ENCODE data around the gene PSD4.

Gene PSD4

GRCh38 chr2:113157897-113158753, 15.6 kb upstream of the PSD4 start:
- H3K4me3 Mint-ChIP-seq, result peak overlapping the region; percentile 87
- no peaks in the 10 kb centered on the region for H3K36me3 Mint-ChIP-seq
- H3K27ac Mint-ChIP-seq, result peak overlapping the region; percentile 91
- H3K9me3 Mint-ChIP-seq (ENCODE audit: low read depth), result no peaks in the 10 kb centered on the region
- peaks cover 35% of the 10 kb centered on the region for H3K4me1 Mint-ChIP-seq (ENCODE audit: low read depth)
- H3K27me3 Mint-ChIP-seq, result no peaks in the 10 kb centered on the region

DNA sequence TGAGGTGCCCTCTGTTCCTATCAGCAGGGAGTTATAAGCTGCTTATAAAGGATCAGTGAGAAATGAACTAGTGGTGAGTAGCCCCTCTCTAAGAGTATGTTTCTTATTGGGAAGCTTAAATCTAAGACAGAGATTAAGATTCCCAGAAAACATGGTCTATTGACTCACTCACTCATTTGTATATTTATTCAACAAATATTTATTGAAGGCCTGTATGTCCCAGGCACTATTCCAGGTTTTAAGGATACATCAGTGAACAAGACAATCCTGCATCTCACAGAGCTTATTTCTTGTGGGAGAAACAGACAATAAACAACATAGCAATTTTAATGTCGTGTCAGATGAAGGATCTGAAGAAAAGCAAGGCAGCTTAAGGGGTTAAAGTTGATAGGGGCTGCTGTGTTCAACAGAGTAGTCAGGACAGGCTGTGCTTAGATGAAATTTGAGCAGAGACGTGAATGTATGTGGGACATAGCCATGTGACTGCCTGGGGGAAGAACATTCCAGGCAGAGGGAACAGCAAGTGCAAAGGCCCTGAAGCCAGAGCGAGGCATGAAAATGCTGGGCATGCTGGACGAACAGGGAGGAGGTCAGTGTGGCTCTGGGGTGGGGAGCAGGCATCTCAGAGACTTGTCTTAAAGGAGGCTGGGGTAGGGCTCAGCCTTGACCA, 14.8 kb upstream of the PSD4 start:
- H3K4me1 Mint-ChIP-seq (ENCODE audit: low read depth), result peaks cover 37% of the 10 kb centered on the region
- no peaks in the 10 kb centered on the region for H3K36me3 Mint-ChIP-seq
- peak overlapping the region; percentile 87 for H3K4me3 Mint-ChIP-seq
- H3K27ac Mint-ChIP-seq, result peak overlapping the region; percentile 91
- H3K27me3 Mint-ChIP-seq, result no peaks in the 10 kb centered on the region
- H3K9me3 Mint-ChIP-seq (ENCODE audit: low read depth), result no peaks in the 10 kb centered on the region

GRCh38 chr2:113160248-113160647, 13.5 kb upstream of the PSD4 start:
- Mint-ChIP-seq H3K4me3 (no peak overlapping the region), H3K9me3 (ENCODE audit: low read depth) (no peaks in the 10 kb centered on the region), H3K36me3 (no peaks in the 10 kb centered on the region)

DNA sequence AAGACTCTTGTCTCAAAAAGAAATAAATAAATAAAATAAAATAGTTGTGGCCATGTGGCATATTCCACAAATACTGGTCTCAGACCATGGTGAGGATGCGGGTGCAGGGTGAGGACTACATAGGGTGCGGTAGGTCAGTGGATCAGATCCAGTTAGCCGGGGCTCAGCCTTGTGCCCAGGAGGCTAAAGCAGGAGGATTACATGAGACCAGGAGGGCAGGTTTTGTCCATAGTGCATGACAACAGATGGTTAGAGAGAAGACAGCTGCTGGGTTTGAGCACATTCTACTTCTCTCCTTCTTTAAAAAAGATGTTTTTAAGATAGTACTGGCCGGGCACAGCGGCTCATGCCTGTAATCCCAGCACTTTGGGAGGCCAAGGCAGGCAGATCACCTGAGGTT, 12.8 kb upstream of the PSD4 start:
- Mint-ChIP-seq H3K9me3 (ENCODE audit: low read depth) (no peaks in the 10 kb centered on the region), H3K36me3 (no peaks in the 10 kb centered on the region), H3K4me1 (ENCODE audit: low read depth) (peaks cover 53% of the 10 kb centered on the region)

More at GRCh38 chr2:113160248-113160647, 13.5 kb upstream of the PSD4 start:
- peaks cover 48% of the 10 kb centered on the region for H3K4me1 Mint-ChIP-seq (ENCODE audit: low read depth)
- H3K27me3 Mint-ChIP-seq, result no peaks in the 10 kb centered on the region
- no peak overlapping the region for H3K27ac Mint-ChIP-seq

GRCh38 chr2:113162173-113162572, 11.6 kb upstream of the PSD4 start:
- no peaks in the 10 kb centered on the region for H3K27me3 Mint-ChIP-seq
- no peaks in the 10 kb centered on the region for H3K9me3 Mint-ChIP-seq (ENCODE audit: low read depth)
- H3K4me3 Mint-ChIP-seq, result no peak overlapping the region
- H3K36me3 Mint-ChIP-seq, result no peaks in the 10 kb centered on the region
- H3K27ac Mint-ChIP-seq, result peak overlapping the region; percentile 64
- H3K4me1 Mint-ChIP-seq (ENCODE audit: low read depth), result peaks cover 52% of the 10 kb centered on the region

More for the DNA sequence above, 12.8 kb upstream of the PSD4 start:
- no peaks in the 10 kb centered on the region for H3K27me3 Mint-ChIP-seq
- no peak overlapping the region for H3K4me3 Mint-ChIP-seq
- peak overlapping the region; percentile 28 for H3K27ac Mint-ChIP-seq

GRCh38 chr2:113162869-113163268, 10.9 kb upstream of the PSD4 start:
- no peaks in the 10 kb centered on the region for H3K27me3 Mint-ChIP-seq
- no peaks in the 10 kb centered on the region for H3K36me3 Mint-ChIP-seq
- H3K27ac Mint-ChIP-seq, result peak overlapping the region; percentile 5
- H3K4me1 Mint-ChIP-seq (ENCODE audit: low read depth), result peaks cover 58% of the 10 kb centered on the region
- no peak overlapping the region for H3K4me3 Mint-ChIP-seq
- H3K9me3 Mint-ChIP-seq (ENCODE audit: low read depth), result no peaks in the 10 kb centered on the region

DNA sequence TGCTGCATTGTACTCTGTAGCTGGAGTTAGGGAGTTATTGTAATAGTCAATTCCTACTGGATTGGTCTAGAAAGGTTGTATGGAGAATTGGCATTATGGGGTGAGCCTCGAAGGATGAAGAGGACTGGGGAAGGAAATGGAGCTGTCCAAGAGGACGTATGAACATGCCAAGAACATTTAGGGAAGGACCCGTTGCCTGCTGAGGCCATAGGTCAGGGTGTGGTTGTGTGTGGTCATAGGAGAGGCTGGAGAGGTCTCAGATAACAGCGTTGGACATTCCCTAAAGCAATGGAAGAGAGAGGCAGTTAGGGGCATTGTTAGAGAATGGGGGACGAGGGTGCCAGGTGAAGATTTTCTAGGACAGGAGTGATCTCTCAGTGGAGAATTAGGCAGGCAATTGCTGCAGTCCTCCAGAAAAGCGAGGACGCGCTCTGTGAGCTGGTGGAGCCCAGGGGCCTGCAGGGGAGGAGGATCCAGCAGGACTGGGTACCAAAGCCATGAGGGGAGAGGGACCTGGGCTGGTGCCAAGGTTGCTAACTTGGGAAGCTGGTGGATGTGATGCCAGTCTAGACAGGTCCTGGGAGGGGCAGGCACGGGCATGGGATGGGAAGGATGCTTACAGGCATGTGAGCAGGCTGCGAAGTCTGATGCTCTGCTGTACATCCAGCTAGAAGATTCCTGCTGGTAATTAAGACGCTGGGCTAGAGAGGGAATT, 9.4 kb upstream of the PSD4 start:
- H3K4me3 Mint-ChIP-seq, result no peak overlapping the region
- no peaks in the 10 kb centered on the region for H3K9me3 Mint-ChIP-seq (ENCODE audit: low read depth)
- H3K36me3 Mint-ChIP-seq, result no peaks in the 10 kb centered on the region
- no peaks in the 10 kb centered on the region for H3K27me3 Mint-ChIP-seq
- H3K27ac Mint-ChIP-seq, result peak overlapping the region; percentile 31
- H3K4me1 Mint-ChIP-seq (ENCODE audit: low read depth), result peaks cover 58% of the 10 kb centered on the region

DNA sequence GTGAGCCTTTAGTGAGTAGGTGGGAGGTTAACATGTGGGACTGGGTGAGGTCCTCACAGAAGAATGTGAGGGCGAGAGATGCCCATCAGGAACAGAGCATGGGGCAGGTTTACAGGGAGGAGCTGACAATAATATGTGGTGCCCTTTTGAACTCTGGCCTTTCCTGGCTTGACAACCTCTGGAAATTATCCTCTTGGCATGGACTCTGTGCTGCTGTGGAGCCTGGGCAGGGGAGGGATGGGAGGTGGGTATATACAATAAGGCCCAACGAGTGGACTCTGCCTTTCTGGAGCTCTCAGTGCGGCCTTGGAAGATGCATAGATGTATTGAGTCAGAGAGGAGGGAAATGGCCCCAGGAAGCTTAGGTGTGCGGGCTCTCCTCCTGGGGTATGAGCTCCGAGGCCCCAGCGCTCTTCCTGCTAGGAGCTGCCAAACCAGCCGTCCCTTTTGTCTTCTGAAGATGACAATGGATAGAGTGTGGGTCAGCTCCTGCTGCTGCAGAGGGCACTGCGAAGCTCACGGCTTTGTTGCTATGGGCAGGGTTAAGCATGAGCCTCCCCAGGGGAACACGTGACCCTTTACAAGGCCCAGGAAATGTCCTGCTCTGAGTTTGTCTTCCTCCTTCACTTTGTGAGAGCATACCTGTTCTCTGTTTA, 8.7 kb upstream of the PSD4 start:
- Mint-ChIP-seq H3K27me3 (no peaks in the 10 kb centered on the region), H3K4me1 (ENCODE audit: low read depth) (peaks cover 62% of the 10 kb centered on the region), H3K36me3 (no peaks in the 10 kb centered on the region), H3K4me3 (no peak overlapping the region), H3K27ac (peak overlapping the region; percentile 31), H3K9me3 (ENCODE audit: low read depth) (no peaks in the 10 kb centered on the region)

DNA sequence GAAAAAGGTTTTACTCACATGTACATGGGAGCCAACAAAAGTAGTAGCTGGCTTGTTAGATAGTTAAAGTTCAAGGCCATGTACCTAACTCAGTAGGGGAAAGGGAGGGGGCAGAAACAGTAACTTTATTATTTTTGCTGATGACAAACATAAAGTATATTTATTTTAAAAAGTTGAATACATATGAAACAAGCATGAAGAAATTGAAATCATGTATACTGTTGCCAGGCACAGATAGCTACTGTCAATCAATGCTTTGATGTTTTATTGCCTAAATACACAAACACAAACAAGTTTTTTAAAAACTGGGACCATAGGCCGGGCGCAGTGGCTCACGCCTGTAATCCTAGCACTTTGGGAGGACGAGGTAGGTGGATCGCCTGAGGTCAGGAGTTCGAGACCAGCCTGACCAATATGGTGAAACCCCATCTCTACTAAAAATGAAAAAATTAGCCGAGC, 7.6 kb upstream of the PSD4 start:
- H3K27me3 Mint-ChIP-seq, result no peaks in the 10 kb centered on the region
- H3K4me3 Mint-ChIP-seq, result no peak overlapping the region
- peak overlapping the region; percentile 99 for H3K27ac Mint-ChIP-seq
- H3K9me3 Mint-ChIP-seq (ENCODE audit: low read depth), result no peaks in the 10 kb centered on the region
- peaks cover 3% of the 10 kb centered on the region for H3K36me3 Mint-ChIP-seq
- peaks cover 67% of the 10 kb centered on the region for H3K4me1 Mint-ChIP-seq (ENCODE audit: low read depth)

DNA sequence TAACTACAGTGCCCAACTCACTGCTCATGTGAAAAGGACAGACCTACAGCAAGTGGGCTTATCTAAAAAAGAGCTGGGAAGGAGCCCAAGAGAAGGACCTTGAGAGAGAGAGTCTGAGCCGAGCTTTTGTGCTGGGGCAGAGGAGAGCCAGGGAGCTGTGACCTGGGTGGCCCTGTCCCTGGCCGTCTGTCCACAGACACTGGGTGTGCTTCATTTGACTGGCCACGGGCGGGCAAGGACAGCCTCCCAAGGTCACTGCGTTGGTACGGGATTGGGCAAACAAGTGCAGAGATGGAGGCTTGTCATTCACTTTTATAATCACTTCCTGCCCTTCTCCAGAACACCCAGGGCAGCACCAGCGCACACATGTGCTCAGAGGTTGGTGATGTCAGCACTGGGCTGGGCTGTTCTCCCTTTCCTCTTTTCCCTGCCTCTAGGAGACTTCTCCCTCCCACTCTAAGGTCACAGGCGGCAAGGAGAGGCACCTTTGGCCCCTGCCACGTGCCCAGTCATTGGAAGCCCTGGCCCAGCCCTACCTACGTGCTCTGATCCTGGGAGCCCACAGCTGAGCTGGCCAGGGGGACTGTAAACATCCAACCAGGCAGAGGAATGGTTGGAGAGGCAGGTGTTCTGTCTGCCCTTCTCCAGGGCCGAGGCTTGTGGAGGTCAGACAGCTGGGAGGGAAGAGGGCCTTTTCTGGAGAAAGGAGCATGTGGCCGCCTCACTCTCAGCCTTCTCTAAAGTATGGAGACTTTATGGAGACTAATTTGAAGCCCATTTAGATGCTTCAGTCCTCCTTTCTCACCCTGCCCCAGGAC, 6.4 kb upstream of the PSD4 start:
- peaks cover 77% of the 10 kb centered on the region for H3K4me1 Mint-ChIP-seq (ENCODE audit: low read depth)
- peaks cover 4% of the 10 kb centered on the region for H3K36me3 Mint-ChIP-seq
- H3K9me3 Mint-ChIP-seq (ENCODE audit: low read depth), result no peaks in the 10 kb centered on the region
- H3K27me3 Mint-ChIP-seq, result no peaks in the 10 kb centered on the region
- H3K27ac Mint-ChIP-seq, result peak overlapping the region; percentile 99
- peak overlapping the region; percentile 75 for H3K4me3 Mint-ChIP-seq

- Mint-ChIP-seq H3K36me3 (peaks cover 4% of the 10 kb centered on the region), H3K9me3 (ENCODE audit: low read depth) (no peaks in the 10 kb centered on the region), H3K27me3 (no peaks in the 10 kb centered on the region), H3K27ac (peak overlapping the region; percentile 99), H3K4me3 (peak overlapping the region; percentile 46), H3K4me1 (ENCODE audit: low read depth) (peaks cover 77% of the 10 kb centered on the region)
Observed at GRCh38 chr2:113167962-113168340, 5.8 kb upstream of the PSD4 start.

DNA sequence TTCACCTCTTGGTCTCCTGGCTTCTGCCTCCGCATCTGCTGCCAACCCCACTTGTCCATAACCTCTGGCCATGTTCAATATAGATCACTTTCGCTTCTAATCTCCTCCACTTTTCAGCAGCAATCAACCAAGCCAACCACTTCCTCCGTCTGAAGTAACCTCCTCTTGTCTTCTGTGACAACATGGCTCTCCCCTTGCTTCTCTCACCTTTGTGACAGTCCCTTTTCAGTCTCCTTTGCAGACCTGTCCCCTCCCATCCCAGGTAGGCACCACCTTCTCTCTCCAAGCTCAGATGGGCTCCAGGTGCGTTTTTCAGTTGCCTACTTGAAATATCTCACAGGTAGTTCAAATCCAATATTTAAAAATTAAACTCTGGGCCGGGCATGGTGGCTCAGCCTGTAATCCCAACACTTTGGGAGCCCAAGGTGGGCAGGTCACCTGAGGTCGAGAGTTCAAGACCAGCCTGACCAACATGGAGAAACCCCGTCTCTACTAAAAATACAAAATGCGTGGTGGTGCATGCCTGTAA, 4.7 kb upstream of the PSD4 start:
- peak overlapping the region; percentile 49 for H3K4me3 Mint-ChIP-seq
- H3K27me3 Mint-ChIP-seq, result no peaks in the 10 kb centered on the region
- H3K4me1 Mint-ChIP-seq (ENCODE audit: low read depth), result peaks cover 82% of the 10 kb centered on the region
- H3K9me3 Mint-ChIP-seq (ENCODE audit: low read depth), result no peaks in the 10 kb centered on the region
- H3K27ac Mint-ChIP-seq, result peak overlapping the region; percentile 99
- H3K36me3 Mint-ChIP-seq, result peaks cover 4% of the 10 kb centered on the region

DNA sequence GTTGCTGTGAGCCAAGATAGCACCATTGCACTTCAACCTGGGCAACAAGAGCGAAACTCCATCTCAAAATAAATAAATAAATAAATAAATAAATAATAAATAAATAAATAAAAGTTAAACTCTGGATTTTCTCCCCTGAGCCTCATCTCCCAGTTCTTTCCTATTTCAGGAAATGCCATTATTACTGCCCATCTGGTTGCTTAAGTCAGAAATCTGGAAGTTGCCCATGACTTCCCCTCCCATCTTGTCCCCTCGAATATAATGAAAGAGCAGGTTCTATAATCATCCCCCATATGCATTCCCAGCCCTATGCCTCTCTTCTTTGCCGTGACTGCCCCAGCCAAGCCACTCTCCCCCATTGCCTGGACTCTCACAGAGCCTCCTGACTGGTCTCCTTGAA, 4.2 kb upstream of the PSD4 start:
- Mint-ChIP-seq H3K9me3 (ENCODE audit: low read depth) (no peaks in the 10 kb centered on the region), H3K27me3 (no peaks in the 10 kb centered on the region), H3K36me3 (peaks cover 4% of the 10 kb centered on the region), H3K4me1 (ENCODE audit: low read depth) (peaks cover 78% of the 10 kb centered on the region), H3K4me3 (peak overlapping the region; percentile 64), H3K27ac (peak overlapping the region; percentile 92)

Data from activated naive CD8-positive, alpha-beta T cell (primary cell).